H1 (cell line): ENCODE measurements around the gene RALY. TPM values are rescaled to one million over a fixed set of nuclear protein-coding genes. Genes with fewer than 3 reads are reported as not detected.

Experiments
- CTCF ChIA-PET: fragments of 300-600 bp; sonication (Branson Sonifier 250); formaldehyde crosslinking; loops from one replicate; lab custom pipeline; 2021; ENCODE audit not compliant: partially characterized antibody; lab: Charles Lee
- POLR2A ChIA-PET: fragments of 300-600 bp; sonication (Branson Sonifier 250); formaldehyde crosslinking; loops from one replicate; lab custom pipeline; 2021; ENCODE audit warnings: inconsistent platforms; ENCODE audit not compliant: partially characterized antibody; lab: Charles Lee
- DNase-seq, 2 experiments: peaks; one replicate each; pipeline versions ENCODE4 v3.0.0 to v3.0.0-alpha.2; 2010 to 2022; ENCODE audit warnings: low spot score in 2 of 2, low read depth in 1 of 2, mixed read lengths in 1 of 2
- FAIRE-seq: peaks from 2 replicates; lab custom pipeline; 2011; peaks lifted over from hg19 to GRCh38; lab: Jason Lieb, UNC
- H2AFZ ChIP-seq: 2 replicates; pipeline ENCODE4 v1.8.1; 2012; ENCODE audit warnings: low read length, inconsistent platforms
- H2AK5ac ChIP-seq: 2 replicates; pipeline ENCODE4 v1.6.1; 2013; ENCODE audit warnings: low read depth, low read length
- H2BK120ac ChIP-seq: replicated peaks from 2 replicates; pipeline ENCODE3; 2013; ENCODE audit warnings: low read depth, low read length, inconsistent platforms
- H2BK12ac ChIP-seq: 2 replicates; pipeline ENCODE4 v1.6.1; 2013; ENCODE audit warnings: low read depth, low read length
- H2BK15ac ChIP-seq: 2 replicates; pipeline ENCODE4 v1.6.1; 2013; ENCODE audit warnings: low read length
- H2BK20ac ChIP-seq: 2 replicates; pipeline ENCODE4 v1.6.1; 2013; ENCODE audit warnings: low read length
- H2BK5ac ChIP-seq: 2 replicates; pipeline ENCODE4 v1.6.1; 2013; ENCODE audit warnings: low read depth, low read length
- H3K14ac ChIP-seq: 2 replicates; pipeline ENCODE4 v1.6.1; 2013; ENCODE audit warnings: inconsistent platforms; ENCODE audit not compliant: insufficient read length
- H3K18ac ChIP-seq: 2 replicates; pipeline ENCODE4 v1.6.1; 2013; ENCODE audit warnings: low read length; ENCODE audit errors: extremely low read depth
- H3K23ac ChIP-seq: 2 replicates; pipeline ENCODE4 v1.6.1; 2013; ENCODE audit warnings: inconsistent platforms; ENCODE audit not compliant: insufficient read length
- H3K23me2 ChIP-seq: 2 replicates; pipeline ENCODE4 v1.6.1; 2013; ENCODE audit warnings: low read depth, low read length
- H3K27ac ChIP-seq: 2 replicates; pipeline ENCODE4 v1.6.1; 2011; ENCODE audit warnings: low read depth, low read length, inconsistent platforms
- H3K27me3 ChIP-seq, 4 experiments: replicated peaks in 1 of 4; 1 replicate in 1 of 4; 2 replicates in 3 of 4; pipeline versions ENCODE4 v1.6.1 to v1.8.1; 2011 to 2013; ENCODE audit warnings: low read length in 3 of 4, mild to moderate bottlenecking in 3 of 4, inconsistent platforms in 2 of 4, mixed read lengths in 2 of 4, moderate library complexity in 1 of 4; ENCODE audit not compliant: control insufficient read depth in 3 of 4, insufficient read depth in 3 of 4; ENCODE audit errors: extremely low read depth in 1 of 4
- H3K36me3 ChIP-seq, 4 experiments: 2 replicates each; pipeline versions ENCODE4 v1.6.1 to v1.8.1; 2011 to 2013; ENCODE audit warnings: mild to moderate bottlenecking in 4 of 4, low read length in 3 of 4, moderate library complexity in 2 of 4, control low read depth in 1 of 4, inconsistent platforms in 1 of 4; ENCODE audit not compliant: insufficient read depth in 4 of 4, control insufficient read depth in 2 of 4
- H3K4ac ChIP-seq: replicated peaks from 2 replicates; pipeline ENCODE3; 2013; ENCODE audit warnings: low read length, low read depth, mixed read lengths, inconsistent platforms; ENCODE audit not compliant: insufficient read length
- H3K4me1 ChIP-seq, 4 experiments: replicated peaks in 1 of 4; 1 replicate in 1 of 4; 2 replicates in 3 of 4; pipeline versions ENCODE4 v1.6.1 to v1.8.1; 2011 to 2013; ENCODE audit warnings: low read length in 3 of 4, inconsistent platforms in 2 of 4, mixed read lengths in 1 of 4; ENCODE audit not compliant: insufficient read depth in 4 of 4, control insufficient read depth in 3 of 4
- H3K4me2 ChIP-seq, 2 experiments: 2 replicates each; pipeline versions ENCODE4 v1.6.1 to v1.8.1; 2011 to 2013; ENCODE audit warnings: low read depth in 2 of 2, low read length in 2 of 2, control low read depth in 1 of 2, inconsistent platforms in 1 of 2, mild to moderate bottlenecking in 1 of 2; ENCODE audit not compliant: insufficient read depth in 1 of 2
- H3K4me3 ChIP-seq, 4 experiments: fragments of 200-600, 300-600 bp in 1 of 4; sonication (generic), shearing (Covaris generic), sonication (Bioruptor Twin) in 1 of 4; 2 replicates each; pipeline versions ENCODE4 v1.5.1 to v1.8.1; 2011 to 2016; ENCODE audit warnings: low read length in 4 of 4, low read depth in 3 of 4, control low read depth in 2 of 4, inconsistent platforms in 2 of 4, mild to moderate bottlenecking in 2 of 4, mixed read lengths in 1 of 4, moderate library complexity in 1 of 4; ENCODE audit not compliant: insufficient read depth in 2 of 4; ENCODE audit errors: extremely low read depth in 1 of 4
- H3K56ac ChIP-seq: replicated peaks from 2 replicates; pipeline ENCODE3; 2013; ENCODE audit warnings: low read depth, mild to moderate bottlenecking, mixed read lengths, low read length, inconsistent platforms; ENCODE audit not compliant: insufficient read length
- H3K79me1 ChIP-seq: 2 replicates; pipeline ENCODE4 v1.6.1; 2013; ENCODE audit warnings: low read depth, low read length, control low read depth
- H3K79me2 ChIP-seq, 2 experiments: 2 replicates each; pipeline versions ENCODE4 v1.6.1 to v1.8.1; 2012 to 2013; ENCODE audit warnings: low read length in 2 of 2, mild to moderate bottlenecking in 2 of 2, inconsistent platforms in 1 of 2; ENCODE audit not compliant: insufficient read depth in 2 of 2, control insufficient read depth in 1 of 2
- H3K9ac ChIP-seq, 4 experiments: replicated peaks in 1 of 4; 1 replicate in 1 of 4; 2 replicates in 3 of 4; pipeline versions ENCODE4 v1.6.1 to v1.8.1; 2011 to 2013; ENCODE audit warnings: low read depth in 3 of 4, low read length in 3 of 4, control low read depth in 2 of 4, mild to moderate bottlenecking in 2 of 4, moderate library complexity in 2 of 4, inconsistent platforms in 1 of 4; ENCODE audit errors: extremely low read depth in 1 of 4
- H3K9me3 ChIP-seq, 2 experiments: 2 replicates each; pipeline versions ENCODE4 v1.6.1 to v1.8.1; 2012 to 2013; ENCODE audit warnings: mild to moderate bottlenecking in 2 of 2, moderate library complexity in 2 of 2, control low read depth in 1 of 2, inconsistent platforms in 1 of 2, low read depth in 1 of 2, low read length in 1 of 2, mixed read lengths in 1 of 2; ENCODE audit not compliant: insufficient read depth in 2 of 2
- H4K20me1 ChIP-seq, 2 experiments: replicated peaks in 1 of 2; 2 replicates each; pipeline versions ENCODE3 to v1.8.1; 2011 to 2013; ENCODE audit warnings: inconsistent platforms in 2 of 2, low read length in 2 of 2, mild to moderate bottlenecking in 1 of 2; ENCODE audit not compliant: insufficient read depth in 2 of 2, control insufficient read depth in 1 of 2
- H4K5ac ChIP-seq: 2 replicates; pipeline ENCODE4 v1.6.1; 2013; ENCODE audit warnings: low read length, low read depth, mixed read lengths, inconsistent platforms; ENCODE audit not compliant: insufficient read length
- H4K8ac ChIP-seq: 2 replicates; pipeline ENCODE4 v1.8.0; 2013; ENCODE audit warnings: mild to moderate bottlenecking, moderate library complexity, low read length, inconsistent platforms; ENCODE audit not compliant: insufficient read depth; ENCODE audit errors: extremely low read depth
- H4K91ac ChIP-seq: replicated peaks from 2 replicates; pipeline ENCODE3; 2013; ENCODE audit warnings: low read length, mixed read lengths, inconsistent platforms; ENCODE audit not compliant: insufficient read length
- BACH1 ChIP-seq: IDR thresholded peaks from 2 replicates; pipeline ENCODE4 v1.6.1; 2012; ENCODE audit warnings: low read length, improper control_type of control experiment
- E2F6 ChIP-seq: IDR thresholded peaks from 2 replicates; pipeline ENCODE4 v1.6.1; 2012; ENCODE audit warnings: inconsistent platforms
- MAFK ChIP-seq: IDR thresholded peaks from 2 replicates; pipeline ENCODE4 v1.6.1; 2012; ENCODE audit warnings: low read depth, mild to moderate bottlenecking, improper control_type of control experiment, low read length
- NRF1 ChIP-seq: IDR thresholded peaks from 2 replicates; pipeline ENCODE4 v1.6.1; 2011; ENCODE audit warnings: mild to moderate bottlenecking, low read depth, low read length, improper control_type of control experiment
- PHF8 ChIP-seq: fragments of 200-600 bp; sonication (generic); conservative IDR thresholded peaks from 2 replicates; pipeline ENCODE4 v1.7.1; 2012; ENCODE audit warnings: low read depth, mild to moderate bottlenecking, inconsistent platforms, low read length, moderate library complexity
- POU5F1 ChIP-seq: IDR thresholded peaks from 2 replicates; pipeline ENCODE4 v1.6.1; 2011; ENCODE audit warnings: low read depth, mild to moderate bottlenecking, low read length, moderate library complexity
- RBBP5 ChIP-seq: IDR thresholded peaks from 2 replicates; pipeline ENCODE4 v1.7.1; 2012; ENCODE audit warnings: low read depth, mild to moderate bottlenecking, inconsistent platforms, low read length, moderate library complexity, borderline replicate concordance
- SRF ChIP-seq: IDR thresholded peaks from 2 replicates; pipeline ENCODE4 v1.6.1; 2011; ENCODE audit warnings: mild to moderate bottlenecking, low read depth, low read length, moderate library complexity
- WGBS, 2 experiments: shearing (Covaris generic) in 1 of 2; methylation state at CpG; one replicate each; pipeline versions ENCODE4 v1.1.6 to v1.1.7; 2013 to 2015; ENCODE audit warnings: low lambda C conversion rate in 2 of 2, mixed read lengths in 2 of 2, inconsistent platforms in 1 of 2, low coverage in 1 of 2, missing lambda C conversion rate in 1 of 2; ENCODE audit not compliant: insufficient replicate concordance in 2 of 2, insufficient coverage in 1 of 2, insufficient read length in 1 of 2; ENCODE audit errors: extremely low coverage in 1 of 2, missing lambda C conversion rate in 1 of 2; 5-methylcytosine and 5-hydroxymethylcytosine counted together
- polyA plus RNA-seq, 7 experiments: library from polyadenylated mRNA; depleted of rRNA in 3 of 7; stranded (reverse) in 5 of 7; unstranded in 2 of 7; fragments of >200 nt in 5 of 7; fragments of 200-250 nt in 2 of 7; gene quantifications; 1 replicate in 5 of 7; 2 replicates in 1 of 7; 4 replicates in 1 of 7; pipeline versions ENCODE4 v1.2.1 to v1.2.3, GENCODE V29; 2011 to 2013; ENCODE audit warnings: missing spikeins in 2 of 7, mixed read lengths in 2 of 7
- total RNA-seq: library from RNA; stranded (reverse); fragmentation: NEBNext Ultra II Directional; extraction: Animal tissue kit (Norgen Biotek cat#: 25700); gene quantifications from 2 replicates; pipeline ENCODE4 v1.2.1, GENCODE V29; 2021

The RALY gene
- total and polyA plus RNA-seq, 2 of the 8 experiments (the other 6 are each of a cell fraction or from before 2014, with no cell fraction given): 133 to 148 TPM

GRCh38 chr20:34083781-34084180 is 90.1 kb downstream of the RALY start:
- FAIRE-seq: no peak
- POLR2A ChIA-PET: interaction anchor here (1.0 to 14.0 kb wide), 6 partner anchors 10 to 134 kb away, joined by 3 to 236 read pairs (median 11); partner anchors contain the start of gene EIF2S2

More at GRCh38 chr20:34083781-34084180, 90.1 kb downstream of the RALY start:
- Histone ChIP-seq H3K27me3 (no peaks in the 10 kb centered on the region), H3K79me2 (no peaks in the 10 kb centered on the region; a peak in 1 of 4 replicates), H3K36me3 (peaks cover 5 to 31% (median 14%) of the 10 kb centered on the region in 4 experiments; a peak in 7 of 8 replicates), H2BK15ac (no peak overlapping the region), H4K20me1 (peaks cover 10 to 13% of the 10 kb centered on the region in 2 experiments), H3K23me2 (no peaks in the 10 kb centered on the region), H2BK120ac (no peak overlapping the region), H3K4ac (no peak overlapping the region), H3K4me3 (no peak overlapping the region), H2BK12ac (no peak overlapping the region), H2AFZ (no peak overlapping the region), H3K27ac (no peak overlapping the region), H3K14ac (no peak overlapping the region), H4K91ac (no peak overlapping the region), H3K18ac (no peak overlapping the region), H3K23ac (no peak overlapping the region), H2BK5ac (no peak overlapping the region), H3K79me1 (no peaks in the 10 kb centered on the region), H3K9ac (no peak overlapping the region), H4K8ac (no peak overlapping the region), H3K56ac (no peak overlapping the region), H3K4me2 (no peak overlapping the region), H3K9me3 (no peaks in the 10 kb centered on the region), H3K4me1 (no peaks in the 10 kb centered on the region), H2BK20ac (no peak overlapping the region), H2AK5ac (no peak overlapping the region), H4K5ac (no peak overlapping the region)
- TF ChIP-seq BACH1 (no peak), SRF (no peak), NRF1 (no peak), MAFK (no peak), PHF8 (no peak), RBBP5 (no peak), E2F6 (no peak), POU5F1 (no peak)
- 96% methylated on average over 2 of the region's 2 CpGs; no CpG with 5 or more reads in 1 of the 2 experiments for WGBS, 2 experiments
- CTCF ChIA-PET: interaction anchor here (0.7 to 3.3 kb wide), 6 partner anchors 15 to 150 kb away, joined by 3 to 21 read pairs (median 4); no protein-coding TSS in a partner anchor
- no peak for DNase-seq
